Islet precursor cell (in vitro differentiated cells): ENCODE data around the gene NTSR1.
A peak's percentile ranks its signal among the peaks of the same experiment; 100 is the strongest.

Experiments
- DNase-seq: peaks from one replicate; pipeline ENCODE4 v3.0.0-alpha.2; 2018

NTSR1 gene

DNA sequence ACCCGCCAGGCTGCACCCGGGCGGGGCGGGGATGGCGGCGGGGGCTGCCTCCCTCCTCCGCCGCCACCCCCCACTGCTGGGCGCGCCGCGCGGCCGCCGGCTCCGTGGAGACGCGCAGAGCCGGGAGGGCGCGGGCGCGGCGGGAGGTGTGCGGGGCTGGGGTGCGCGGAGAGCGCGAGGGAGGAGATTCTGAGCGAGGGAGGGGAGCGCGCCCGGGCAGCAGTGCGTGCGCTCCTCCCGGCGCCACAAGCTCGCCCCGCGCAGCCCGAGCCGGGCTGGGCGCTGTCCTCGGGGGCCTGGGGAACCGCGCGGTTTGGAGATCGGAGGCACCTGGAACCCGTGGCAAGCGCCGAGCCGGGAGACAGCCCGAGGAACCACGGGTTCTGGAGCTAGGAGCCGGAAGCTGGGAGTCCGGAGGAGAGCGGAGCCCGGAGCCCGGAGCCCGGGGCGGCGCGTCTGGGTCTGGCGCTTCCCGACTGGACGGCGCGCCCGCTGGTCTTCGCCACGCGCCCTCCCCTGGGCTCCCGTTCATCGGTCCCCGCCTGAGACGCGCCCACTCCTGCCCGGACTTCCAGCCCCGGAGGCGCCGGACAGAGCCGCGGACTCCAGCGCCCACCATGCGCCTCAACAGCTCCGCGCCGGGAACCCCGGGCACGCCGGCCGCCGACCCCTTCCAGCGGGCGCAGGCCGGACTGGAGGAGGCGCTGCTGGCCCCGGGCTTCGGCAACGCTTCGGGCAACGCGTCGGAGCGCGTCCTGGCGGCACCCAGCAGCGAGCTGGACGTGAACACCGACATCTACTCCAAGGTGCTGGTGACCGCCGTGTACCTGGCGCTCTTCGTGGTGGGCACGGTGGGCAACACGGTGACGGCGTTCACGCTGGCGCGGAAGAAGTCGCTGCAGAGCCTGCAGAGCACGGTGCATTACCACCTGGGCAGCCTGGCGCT, at the start of gene NTSR1:
NTSR1 (plus strand) TSS at position 246 of the 946 bp plus-strand sequence; CDS start at position 618, 372 bp downstream.
- DNase-seq = no peak

DNA sequence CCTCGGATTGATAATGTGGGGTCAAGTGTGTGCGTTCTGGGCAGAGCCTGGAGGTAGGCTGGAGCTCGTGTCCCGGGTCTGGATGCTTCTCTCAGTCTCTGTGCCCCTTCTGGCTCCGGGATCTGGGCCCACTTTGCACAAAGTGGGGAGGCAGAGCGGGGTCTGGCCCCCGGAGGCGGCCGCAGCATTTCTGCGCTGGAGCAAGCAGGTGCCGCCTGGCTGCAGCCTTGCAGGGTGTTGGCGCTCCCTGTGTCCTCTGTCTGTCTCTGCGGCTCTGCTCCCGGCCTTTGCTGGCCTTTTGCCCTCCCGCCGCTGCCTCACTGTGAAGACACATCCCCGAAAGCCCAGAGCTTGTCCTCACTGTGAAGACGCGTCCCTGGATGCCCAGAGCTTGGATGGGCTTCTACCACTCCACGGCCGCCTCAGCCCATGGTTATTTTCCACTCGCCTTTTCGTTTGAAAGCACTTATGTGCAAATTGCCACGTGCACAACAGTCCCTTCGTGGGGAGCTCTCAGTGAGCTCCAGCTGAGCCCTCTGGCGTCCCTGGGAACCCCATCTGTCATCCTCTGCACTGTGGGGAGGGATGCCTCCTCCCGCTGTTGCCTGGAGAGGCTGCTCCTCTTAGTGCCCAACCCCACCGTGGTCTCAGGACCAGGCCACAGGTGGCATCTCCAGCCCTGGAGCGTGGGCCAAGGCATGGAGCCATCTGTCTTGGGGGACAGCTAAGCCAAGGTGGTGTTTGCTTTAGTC, 49.0 kb upstream of the NTSR1 start:
- DNase-seq = no peak

DNA sequence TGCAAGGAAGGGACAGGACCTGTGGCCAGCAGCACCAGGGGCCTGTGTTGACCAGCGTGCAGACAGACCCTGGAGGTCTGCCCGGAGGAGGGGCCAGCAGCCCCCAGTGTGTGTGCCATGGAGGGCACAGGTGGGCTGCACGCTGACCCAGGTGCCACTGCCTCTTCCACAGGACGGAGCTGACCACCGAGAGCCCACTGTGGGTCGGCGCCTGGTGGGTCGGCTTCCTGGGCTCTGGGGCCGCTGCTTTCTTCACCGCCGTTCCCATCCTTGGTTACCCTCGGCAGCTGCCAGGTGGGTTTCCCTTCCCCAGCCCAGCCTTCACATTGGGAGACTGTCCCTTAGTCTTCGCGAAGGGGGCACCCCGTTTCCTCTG, 48.4 kb upstream of the NTSR1 start:
- no peak for DNase-seq

DNA sequence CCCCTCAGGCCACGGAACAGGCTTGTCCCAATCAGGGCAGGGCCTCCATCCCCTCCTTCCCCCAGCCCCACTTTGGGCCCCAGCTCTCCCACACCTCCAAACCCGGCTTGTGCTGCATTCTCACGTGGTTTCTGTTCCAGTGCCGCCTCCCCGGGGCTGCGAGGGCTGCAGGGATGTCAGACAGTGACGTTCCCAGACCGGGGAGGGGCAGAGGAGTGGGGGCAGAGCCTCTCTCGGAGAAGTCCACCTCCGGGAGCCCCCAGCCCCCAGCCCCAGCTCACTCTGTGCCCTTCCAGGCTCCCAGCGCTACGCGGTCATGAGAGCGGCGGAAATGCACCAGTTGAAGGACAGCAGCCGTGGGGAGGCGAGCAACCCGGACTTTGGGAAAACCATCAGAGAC, 47.9 kb upstream of the NTSR1 start:
- DNase-seq = no peak

- no peak for DNase-seq
These were observed 47.0 kb upstream of the NTSR1 start for GRCh38 chr20:62661647-62662046.

- no peak for DNase-seq
These were observed 46.2 kb upstream of the NTSR1 start for GRCh38 chr20:62662422-62662821.

DNA sequence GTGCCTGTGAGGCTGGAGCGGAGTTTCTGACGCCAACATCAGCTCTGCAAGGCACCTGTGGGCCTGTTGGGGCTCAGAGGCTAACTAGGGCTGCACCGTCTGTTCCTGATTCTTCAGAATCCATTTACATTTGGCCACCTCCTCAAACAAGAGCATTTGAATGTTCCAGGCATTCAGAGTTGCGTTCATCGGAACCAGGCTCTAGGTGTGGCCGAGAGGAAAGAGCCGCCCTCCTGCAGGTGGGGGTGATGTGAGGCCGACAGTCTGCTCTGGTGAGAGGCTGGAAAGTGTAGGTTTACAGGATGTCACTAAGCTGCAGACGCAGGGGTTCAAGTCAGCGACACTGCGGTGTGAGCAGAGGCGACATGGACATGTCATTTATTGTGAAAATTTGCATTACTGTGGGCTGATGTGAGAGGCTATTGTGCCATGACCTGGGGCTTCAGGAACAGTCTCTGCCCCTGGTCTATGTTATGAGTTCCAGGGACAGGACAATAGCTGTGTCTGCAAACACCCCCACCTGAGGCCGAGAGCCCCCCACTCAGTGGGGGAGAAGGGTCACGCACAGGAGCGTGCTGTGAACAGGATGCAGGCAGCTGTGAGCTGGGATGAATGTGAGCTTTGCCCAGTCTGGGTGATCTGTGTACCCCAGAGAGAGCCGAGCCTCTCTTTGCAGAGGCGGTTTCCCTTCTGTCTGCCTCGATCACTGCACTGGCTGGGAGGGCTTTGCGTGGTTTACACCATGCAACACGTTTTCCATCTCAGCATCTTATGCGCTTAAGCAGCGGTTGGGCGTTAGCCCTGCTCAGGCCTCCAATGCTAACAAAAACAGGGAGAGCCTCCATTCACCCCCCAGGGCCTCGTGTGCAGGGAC, 45.3 kb upstream of the NTSR1 start:
- DNase-seq = no peak

DNA sequence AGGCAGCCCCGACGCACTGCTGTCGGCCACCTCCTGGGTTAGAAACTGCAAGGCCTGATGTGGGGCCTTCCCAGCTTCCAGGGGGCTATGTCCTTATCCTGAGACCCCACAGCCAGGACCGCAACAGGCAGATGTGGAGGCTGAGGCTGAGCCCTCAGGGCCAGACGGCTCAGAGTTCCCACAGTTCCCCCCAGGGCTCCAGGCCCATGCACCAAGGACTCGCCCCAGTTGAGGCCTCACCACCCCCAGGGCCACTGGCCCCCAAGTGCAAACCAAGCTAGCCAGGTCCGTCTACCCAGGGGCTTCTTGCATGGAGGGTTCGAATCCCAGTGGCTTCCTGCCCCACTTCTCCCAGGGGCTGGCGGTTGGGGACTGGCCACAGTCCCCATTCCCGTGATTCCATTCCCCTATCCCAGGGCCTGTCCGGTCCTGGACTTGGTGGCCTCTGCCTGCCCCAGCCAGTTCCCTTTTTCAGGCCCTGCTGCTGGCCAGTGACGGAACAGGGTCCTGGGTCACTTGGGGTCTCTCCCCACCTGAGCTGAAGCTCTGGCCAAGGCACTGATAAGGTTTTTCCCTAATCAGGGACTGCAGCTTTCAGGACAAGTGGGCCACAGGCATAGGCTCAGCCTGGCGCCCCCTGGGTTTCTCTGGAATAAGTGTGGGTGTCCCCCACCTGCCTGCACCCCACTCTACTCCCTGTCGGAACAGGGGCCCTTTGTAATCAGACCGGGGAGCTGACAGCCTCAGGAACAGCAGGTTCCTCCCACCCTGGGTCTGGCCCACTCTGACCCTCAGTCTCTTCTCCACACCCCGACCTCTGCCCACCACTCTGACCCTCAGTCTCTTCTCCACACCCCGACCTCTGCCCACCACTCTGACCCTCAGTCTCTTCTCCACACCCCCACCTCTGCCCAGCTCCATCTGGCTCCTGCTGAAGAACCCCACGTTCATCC, 44.3 kb upstream of the NTSR1 start:
- no peak for DNase-seq

DNA sequence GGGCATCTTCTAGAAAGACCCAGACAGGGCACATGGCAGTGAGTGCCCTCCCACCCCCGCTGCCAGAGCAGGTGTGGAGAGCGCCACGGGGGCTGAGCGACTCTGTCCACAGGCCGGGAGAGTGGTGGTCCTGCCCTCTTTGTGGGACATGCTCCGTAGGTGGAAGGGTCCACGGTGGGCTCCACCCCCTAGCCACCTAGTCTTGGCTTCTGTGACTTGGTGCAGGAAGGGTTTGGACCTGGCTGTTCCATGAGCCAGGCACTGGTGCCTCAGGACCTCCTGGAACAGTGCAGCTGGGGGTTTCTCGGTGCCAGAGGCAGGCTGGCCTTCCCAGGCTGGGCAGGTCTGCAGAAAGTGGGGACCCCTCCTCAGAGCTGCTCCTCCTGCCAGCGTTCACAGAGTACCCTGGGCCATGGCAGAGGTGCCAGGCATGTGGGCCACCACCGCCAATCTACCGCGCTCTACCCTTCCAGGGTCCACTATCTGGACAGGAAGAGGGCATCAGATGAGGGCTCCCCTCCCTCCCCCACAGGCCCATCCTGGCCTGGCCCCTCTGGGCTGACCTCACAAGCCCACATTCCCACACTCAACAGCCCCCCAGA, 43.4 kb upstream of the NTSR1 start:
- DNase-seq = no peak

GRCh38 chr20:62665826-62666735, 42.6 kb upstream of the NTSR1 start:
- no peak for DNase-seq

- DNase-seq = no peak
These were observed 41.7 kb upstream of the NTSR1 start for GRCh38 chr20:62666736-62667529.

GRCh38 chr20:62667530-62668440, 40.9 kb upstream of the NTSR1 start:
- no peak for DNase-seq

- DNase-seq = peak; percentile 91
These were observed 40.1 kb upstream of the NTSR1 start for GRCh38 chr20:62668441-62669027.

- DNase-seq = no peak
These were observed 39.4 kb upstream of the NTSR1 start for GRCh38 chr20:62669249-62669648.

DNA sequence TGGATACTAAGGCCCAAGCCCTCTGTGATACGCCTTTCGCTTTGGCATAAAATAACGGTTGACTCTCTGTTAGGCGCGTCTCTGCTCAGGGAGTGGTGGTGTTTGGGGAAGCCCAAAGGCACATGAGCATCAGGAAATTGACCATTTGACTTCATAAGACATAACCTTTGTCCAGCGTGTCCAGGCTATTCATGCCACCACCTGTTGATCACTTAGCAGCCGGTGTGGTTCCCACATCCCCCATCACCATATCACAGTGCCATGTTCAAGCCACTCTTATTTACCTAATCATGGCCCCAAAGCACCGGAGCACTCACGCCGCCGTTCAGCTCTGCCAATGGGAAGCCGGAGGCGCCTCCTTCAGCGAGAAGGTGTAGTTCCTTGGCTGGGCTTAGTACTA, 38.5 kb upstream of the NTSR1 start:
- DNase-seq = no peak

DNA sequence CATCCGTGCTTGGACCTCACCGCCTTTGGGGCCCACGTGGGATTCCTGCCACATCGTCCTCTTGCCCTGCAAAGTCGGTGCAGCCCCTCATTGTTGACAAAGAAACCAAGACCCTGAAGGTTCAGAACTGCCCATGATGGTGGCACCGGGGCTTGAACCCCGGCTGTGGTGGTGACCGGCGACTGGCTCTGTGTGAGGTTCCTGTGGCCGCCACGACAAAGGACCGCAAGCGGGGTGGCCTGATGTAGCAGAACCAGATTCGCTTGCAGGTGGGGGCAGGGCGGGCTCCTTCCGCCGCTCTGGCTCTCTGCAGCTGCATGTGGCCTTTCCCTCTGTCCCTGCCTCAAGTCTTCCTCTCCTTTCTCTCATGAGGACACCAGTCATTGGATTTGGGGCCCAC, 37.6 kb upstream of the NTSR1 start:
- no peak for DNase-seq

DNA sequence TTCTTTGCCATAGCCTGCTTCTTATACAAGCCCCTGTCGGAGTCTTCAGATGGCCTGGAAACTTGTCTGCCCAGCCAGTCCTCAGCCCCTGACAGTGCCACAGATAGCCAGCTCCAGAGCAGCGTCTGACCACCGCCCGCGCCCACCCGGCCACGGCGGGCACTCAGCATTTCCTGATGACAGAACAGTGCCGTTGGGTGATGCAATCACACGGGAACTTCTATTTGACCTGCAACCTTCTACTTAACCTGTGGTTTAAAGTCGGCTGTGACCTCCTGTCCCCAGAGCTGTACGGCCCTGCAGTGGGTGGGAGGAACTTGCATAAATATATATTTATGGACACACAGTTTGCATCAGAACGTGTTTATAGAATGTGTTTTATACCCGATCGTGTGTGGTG, 36.9 kb upstream of the NTSR1 start:
- DNase-seq = no peak

GRCh38 chr20:62674370-62674769, 34.3 kb upstream of the NTSR1 start:
- no peak for DNase-seq
